HEK293T (cell line): ENCODE measurements around the gene TMA7.

Experiments
- FOXK2 ChIP-seq: fragments of 450-650 bp; IDR thresholded peaks from 2 replicates; pipeline ENCODE4 v1.6.1; 2016; ENCODE audit warnings: mild to moderate bottlenecking
- FOXM1 ChIP-seq: fragments of 450-650 bp; IDR thresholded peaks from 2 replicates; pipeline ENCODE4 v1.6.1; 2017; ENCODE audit warnings: mild to moderate bottlenecking, borderline replicate concordance
- SP1 ChIP-seq: fragments of 450-650 bp; IDR thresholded peaks from 2 replicates; pipeline ENCODE4 v1.6.1; 2017

- no peak for TF ChIP-seq FOXM1
- TF ChIP-seq SP1: no peak
- TF ChIP-seq FOXK2: no peak
Measured at GRCh38 chr3:48411606-48412374, 28.3 kb upstream of the TMA7 start.
